Activated gamma-delta T cell treated with Interleukin-2 at 50 U/mL for 16 hours (primary cell): Measurements from ENCODE around the gene MIP.
A peak's percentile ranks its signal among the peaks of the same experiment; 100 is the strongest.
"Not testable (repeated sequence)": the region's sequence is repeated elsewhere in the genome, so short reads cannot be mapped to it uniquely, and the experiment has no call there.

ENCODE experiments used
- DNase-seq: peaks from one replicate; pipeline ENCODE4 v3.0.0-alpha.2; 2020

MIP gene

GRCh38 chr12:56454557-56454956, at the start of gene MIP:
Gene MIP, minus strand, starts transcription at chr12:56454657. Its CDS starts 44 bp downstream, at chr12:56454613.
- DNase-seq, result no peak

GRCh38 chr12:56499879-56500278, 45.4 kb upstream of the MIP start:
- DNase-seq, result not testable (repeated sequence)

GRCh38 chr12:56499452-56499851, 45.0 kb upstream of the MIP start:
- DNase-seq, result not testable (repeated sequence)

- DNase-seq, result not testable (repeated sequence)
Observed at GRCh38 chr12:56498126-56498902, 43.9 kb upstream of the MIP start.

- peak; percentile 55 for DNase-seq
Observed at GRCh38 chr12:56496704-56497103, 42.2 kb upstream of the MIP start.

- not testable (repeated sequence) for DNase-seq
Observed at GRCh38 chr12:56494481-56494880, 40.0 kb upstream of the MIP start.

- not testable (repeated sequence) for DNase-seq
Observed at GRCh38 chr12:56494106-56494415, 39.6 kb upstream of the MIP start.

- DNase-seq, result not testable (repeated sequence)
Observed at GRCh38 chr12:56493409-56494105, 39.1 kb upstream of the MIP start.

GRCh38 chr12:56490360-56490759, 35.9 kb upstream of the MIP start:
- DNase-seq, result no peak

- DNase-seq, result peak; percentile 71
Observed at GRCh38 chr12:56488041-56488955, 33.8 kb upstream of the MIP start, which contains the start of gene GLS2. Gene GLS2, minus strand, starts transcription at chr12:56488161. Its CDS starts 43 bp downstream, at chr12:56488118.

GRCh38 chr12:56487448-56488040, 33.1 kb upstream of the MIP start:
- DNase-seq, result no peak

GRCh38 chr12:56486694-56487093, 32.2 kb upstream of the MIP start:
- DNase-seq, result no peak

GRCh38 chr12:56484566-56484965, 30.1 kb upstream of the MIP start:
- DNase-seq, result no peak

GRCh38 chr12:56479625-56480024, 25.2 kb upstream of the MIP start:
- DNase-seq, result no peak

- DNase-seq, result no peak
Observed at GRCh38 chr12:56477521-56478225, 23.2 kb upstream of the MIP start.

GRCh38 chr12:56476972-56477432, 22.5 kb upstream of the MIP start:
- no peak for DNase-seq

- no peak for DNase-seq
Observed at GRCh38 chr12:56476143-56476542, 21.7 kb upstream of the MIP start.

GRCh38 chr12:56474389-56474788, 19.9 kb upstream of the MIP start:
- no peak for DNase-seq

- DNase-seq, result no peak
Observed at GRCh38 chr12:56469007-56469930, 14.8 kb upstream of the MIP start.

GRCh38 chr12:56468216-56469006, 14.0 kb upstream of the MIP start, which contains the start of gene SPRYD4:
Gene SPRYD4, plus strand, starts transcription at chr12:56468578. Its CDS starts 14 bp downstream, at chr12:56468592.
- peak; percentile 91 for DNase-seq
